ENCODE data around the gene KLHDC2.
"Not testable (repeated sequence)": the region's sequence is repeated elsewhere in the genome, so short reads cannot be mapped to it uniquely, and the experiment has no call there.

Gene KLHDC2, protein sequence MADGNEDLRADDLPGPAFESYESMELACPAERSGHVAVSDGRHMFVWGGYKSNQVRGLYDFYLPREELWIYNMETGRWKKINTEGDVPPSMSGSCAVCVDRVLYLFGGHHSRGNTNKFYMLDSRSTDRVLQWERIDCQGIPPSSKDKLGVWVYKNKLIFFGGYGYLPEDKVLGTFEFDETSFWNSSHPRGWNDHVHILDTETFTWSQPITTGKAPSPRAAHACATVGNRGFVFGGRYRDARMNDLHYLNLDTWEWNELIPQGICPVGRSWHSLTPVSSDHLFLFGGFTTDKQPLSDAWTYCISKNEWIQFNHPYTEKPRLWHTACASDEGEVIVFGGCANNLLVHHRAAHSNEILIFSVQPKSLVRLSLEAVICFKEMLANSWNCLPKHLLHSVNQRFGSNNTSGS

GRCh38 chr14:49767571-49768300 is at the start of gene KLHDC2:
KLHDC2 (plus strand) TSS chr14:49768153; CDS start chr14:49768469, 316 bp downstream.
- in situ Hi-C loops (cut with MboI; ENCODE audit: low sequenced_read_pairs), result no loop called here

DNA sequence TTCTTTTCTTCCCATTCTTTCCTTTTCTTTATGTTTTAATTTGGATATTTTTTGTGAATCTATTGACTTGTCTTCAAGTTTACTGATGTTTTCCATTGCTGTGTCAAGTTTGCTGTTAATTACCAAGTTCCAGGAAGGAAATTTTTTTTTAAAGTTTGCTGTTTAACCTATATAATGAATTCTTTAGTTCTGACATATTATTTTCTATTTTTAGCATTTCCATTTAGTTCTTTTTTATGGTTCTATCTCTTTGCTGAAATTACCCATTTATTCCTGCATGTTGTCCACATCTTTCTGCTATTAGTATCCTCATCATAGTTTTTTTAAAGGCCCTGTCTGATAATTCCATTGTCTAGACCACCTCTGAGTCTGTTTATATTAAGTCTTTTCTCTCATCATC is 47.2 kb upstream of the KLHDC2 start:
- in situ Hi-C loops (cut with MboI; ENCODE audit: low sequenced_read_pairs), result no loop called here

GRCh38 chr14:49721733-49722435 is 46.1 kb upstream of the KLHDC2 start:
- in situ Hi-C loops (cut with MboI; ENCODE audit: low sequenced_read_pairs), result not testable (repeated sequence)

DNA sequence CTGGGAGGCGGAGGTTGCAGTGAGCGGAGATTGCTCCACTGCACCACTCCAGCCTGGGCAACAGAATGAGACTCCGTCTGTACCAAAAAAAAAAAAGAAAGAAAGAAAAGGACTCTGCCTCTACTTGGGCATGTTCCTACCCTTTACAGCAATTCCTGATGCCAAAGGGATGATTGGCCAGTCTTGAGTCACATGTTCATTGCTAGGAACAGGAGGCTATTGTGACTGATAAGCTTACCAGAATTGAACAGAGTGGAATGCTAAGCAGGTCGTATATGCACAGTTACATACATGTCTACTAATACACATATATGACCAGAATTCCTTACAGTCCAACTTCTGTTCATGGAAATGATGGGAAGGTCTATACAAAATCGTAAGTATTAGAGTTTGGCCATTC is 40.8 kb upstream of the KLHDC2 start:
- in situ Hi-C loops (cut with MboI; ENCODE audit: low sequenced_read_pairs), result no loop called here

- in situ Hi-C loops (cut with MboI; ENCODE audit: low sequenced_read_pairs), result no loop called here
These were observed 35.1 kb upstream of the KLHDC2 start for GRCh38 chr14:49732896-49733295.

GRCh38 chr14:49733836-49734235 is 34.1 kb upstream of the KLHDC2 start:
- in situ Hi-C loops (cut with MboI; ENCODE audit: low sequenced_read_pairs), result no loop called here

- in situ Hi-C loops (cut with MboI; ENCODE audit: low sequenced_read_pairs), result not testable (repeated sequence)
These were observed 32.3 kb upstream of the KLHDC2 start for GRCh38 chr14:49735669-49736068.

GRCh38 chr14:49745191-49745590 is 22.8 kb upstream of the KLHDC2 start:
- in situ Hi-C loops (cut with MboI; ENCODE audit: low sequenced_read_pairs), result no loop called here

GRCh38 chr14:49746476-49746875 is 21.5 kb upstream of the KLHDC2 start:
- in situ Hi-C loops (cut with MboI; ENCODE audit: low sequenced_read_pairs), result not testable (repeated sequence)

- in situ Hi-C loops (cut with MboI; ENCODE audit: low sequenced_read_pairs), result no loop called here
These were observed 13.3 kb upstream of the KLHDC2 start for GRCh38 chr14:49754570-49755097.

DNA sequence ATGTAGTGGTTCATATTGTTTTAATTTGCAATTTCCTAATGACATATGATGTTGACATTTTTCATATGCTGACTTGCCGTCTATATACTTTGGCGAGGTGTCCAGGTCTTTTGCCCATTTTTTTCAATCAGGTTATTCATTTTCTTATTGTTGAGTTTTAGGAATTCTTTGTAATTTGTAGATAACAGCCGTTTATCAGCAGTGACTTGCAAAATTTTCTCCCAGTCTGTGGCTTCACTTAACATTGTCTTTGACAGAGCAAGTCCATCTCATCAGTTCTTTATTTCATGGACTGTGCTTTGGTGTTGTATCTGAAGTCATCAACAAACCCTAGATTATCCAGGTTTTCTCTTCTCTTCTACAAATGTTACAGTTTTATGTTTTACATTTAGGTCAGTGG is 12.6 kb upstream of the KLHDC2 start:
- in situ Hi-C loops (cut with MboI; ENCODE audit: low sequenced_read_pairs), result no loop called here

- in situ Hi-C loops (cut with MboI; ENCODE audit: low sequenced_read_pairs), result no loop called here
These were observed 6.0 kb upstream of the KLHDC2 start for GRCh38 chr14:49761839-49762551.

GRCh38 chr14:49766839-49767238 is 1.1 kb upstream of the KLHDC2 start:
- in situ Hi-C loops (cut with MboI; ENCODE audit: low sequenced_read_pairs), result no loop called here

DNA sequence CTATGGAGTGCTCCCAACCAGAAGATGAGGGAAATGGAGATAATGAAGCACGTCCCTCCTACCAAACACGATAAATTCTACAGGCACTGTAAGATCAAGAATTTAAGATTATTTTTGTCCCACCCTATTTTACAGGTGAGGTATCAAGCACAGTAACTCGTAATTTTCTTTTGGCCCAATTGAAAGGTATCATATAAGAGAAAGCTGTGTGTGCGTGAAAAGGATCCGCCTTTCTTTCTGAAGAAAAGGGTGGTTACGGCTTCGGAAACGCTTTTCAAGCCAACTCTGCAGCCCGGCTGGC is 733 bp upstream of the KLHDC2 start:
- in situ Hi-C loops (cut with MboI; ENCODE audit: low sequenced_read_pairs), result no loop called here

GRCh38 chr14:49768301-49769121 is 558 bp downstream of the KLHDC2 start:
- in situ Hi-C loops (cut with MboI; ENCODE audit: low sequenced_read_pairs), result no loop called here

DNA sequence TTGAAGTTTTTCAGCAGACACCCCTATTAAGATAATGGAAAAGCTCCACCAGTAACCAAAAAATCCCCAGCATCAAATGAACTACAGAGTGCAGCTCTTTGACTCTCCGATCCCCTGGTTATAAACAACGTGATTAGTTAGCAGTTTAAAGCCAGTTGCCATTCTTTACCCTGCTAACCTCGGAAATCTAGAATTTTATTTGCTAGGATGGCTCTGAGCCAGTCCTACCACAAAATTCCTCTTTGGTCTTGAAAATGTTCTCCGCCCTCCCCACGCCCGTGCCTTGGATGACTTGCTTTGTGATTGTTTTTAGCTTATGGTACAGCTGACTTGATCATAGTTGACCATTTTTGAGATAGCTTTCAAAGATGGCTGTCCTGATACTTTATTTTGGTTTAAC is 1.2 kb downstream of the KLHDC2 start:
- in situ Hi-C loops (cut with MboI; ENCODE audit: low sequenced_read_pairs), result no loop called here

DNA sequence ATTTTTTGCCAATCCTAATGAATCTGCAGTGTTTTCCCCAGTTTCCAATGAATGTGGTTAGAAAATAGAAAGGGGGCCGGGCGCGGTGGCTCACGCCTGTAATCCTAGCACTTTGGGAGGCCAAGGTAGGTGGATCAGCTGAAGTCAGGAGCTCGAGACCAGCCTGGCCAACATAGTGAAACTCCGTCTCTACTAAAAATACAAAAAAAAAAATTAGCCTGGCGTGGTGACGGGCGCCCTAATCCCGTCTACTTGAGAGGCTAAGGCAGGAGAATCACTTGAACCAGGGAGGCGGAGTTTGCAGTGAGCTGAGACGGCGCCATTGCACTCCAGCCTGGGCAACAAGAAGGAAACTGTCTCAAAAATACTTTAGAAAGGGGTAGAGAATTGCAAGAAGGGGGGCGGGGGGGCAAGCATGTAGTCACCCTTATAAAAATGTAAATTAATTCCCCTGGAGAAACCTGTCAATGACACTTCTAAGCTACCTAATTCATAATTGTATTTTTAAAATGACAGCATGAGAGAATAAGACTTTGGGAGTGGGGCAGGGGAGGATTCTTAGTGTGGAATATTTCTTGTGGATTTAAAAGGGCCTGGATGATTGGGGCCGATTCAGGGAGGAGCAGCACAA is 1.7 kb downstream of the KLHDC2 start:
- in situ Hi-C loops (cut with MboI; ENCODE audit: low sequenced_read_pairs), result no loop called here

DNA sequence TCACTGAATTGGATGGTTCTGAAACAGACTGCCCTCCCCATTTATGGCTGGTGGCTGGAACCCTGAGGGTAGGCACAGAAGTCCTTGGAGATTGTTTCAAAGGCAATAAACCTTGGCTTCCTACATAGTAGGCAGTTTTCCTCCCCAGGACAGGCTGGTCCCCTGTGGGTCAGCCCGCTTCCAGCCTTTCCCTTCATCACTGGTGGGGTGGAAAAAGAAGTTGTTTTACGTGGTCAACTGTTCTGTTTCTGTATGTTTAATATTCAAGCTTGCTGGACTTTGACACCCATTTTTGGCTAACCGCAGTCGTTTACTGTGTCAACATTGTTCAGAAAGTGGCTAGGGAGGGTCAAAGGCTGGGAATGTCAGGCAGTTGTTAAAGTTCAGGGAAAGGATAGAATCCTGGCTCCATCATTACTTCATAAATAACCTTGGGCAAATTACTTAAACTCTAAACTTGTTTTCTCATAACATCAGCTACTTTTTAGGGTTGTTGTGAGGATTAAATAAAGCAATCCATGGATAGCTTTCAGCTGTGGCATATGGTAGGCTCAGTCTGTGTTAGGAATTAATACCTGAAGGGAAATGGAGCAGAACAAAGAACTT is 2.4 kb downstream of the KLHDC2 start:
- in situ Hi-C loops (cut with MboI; ENCODE audit: low sequenced_read_pairs), result no loop called here

GRCh38 chr14:49771691-49772090 is 3.7 kb downstream of the KLHDC2 start:
- in situ Hi-C loops (cut with MboI; ENCODE audit: low sequenced_read_pairs), result not testable (repeated sequence)
